Mesenchymal stem cell (in vitro differentiated cells and primary cell): ENCODE measurements around the gene CST9L.

Experiments
- DNase-seq: peaks from one replicate; pipeline ENCODE4 v3.0.0-alpha.2; 2013
- H2AFZ ChIP-seq: one replicate; pipeline ENCODE4 v1.6.1; 2013; ENCODE audit warnings: low read depth, mild to moderate bottlenecking, control low read depth, inconsistent platforms, low read length, moderate library complexity
- H2AK5ac ChIP-seq: 2 replicates; pipeline ENCODE4 v1.6.1; 2013; ENCODE audit warnings: low read length, moderate library complexity, mild to moderate bottlenecking, inconsistent platforms; ENCODE audit not compliant: severe bottlenecking
- H2BK120ac ChIP-seq: one replicate; pipeline ENCODE4 v1.6.1; 2013; ENCODE audit warnings: low read depth, mild to moderate bottlenecking, inconsistent platforms, low read length, moderate library complexity
- H2BK12ac ChIP-seq, 2 experiments: one replicate each; pipeline ENCODE4 v1.6.1; 2013; ENCODE audit warnings: inconsistent platforms in 2 of 2, low read length in 2 of 2, mild to moderate bottlenecking in 2 of 2, moderate library complexity in 2 of 2, control low read depth in 1 of 2
- H2BK15ac ChIP-seq: one replicate; pipeline ENCODE4 v1.6.1; 2013; ENCODE audit warnings: mild to moderate bottlenecking, low read depth, inconsistent platforms; ENCODE audit not compliant: poor library complexity, severe bottlenecking
- H2BK5ac ChIP-seq: 2 replicates; pipeline ENCODE4 v1.6.1; 2013; ENCODE audit warnings: low read depth, mild to moderate bottlenecking, low read length, control low read depth, inconsistent platforms; ENCODE audit not compliant: poor library complexity, severe bottlenecking
- H3K14ac ChIP-seq, 2 experiments: one replicate each; pipeline ENCODE4 v1.6.1; 2013; ENCODE audit warnings: inconsistent platforms in 2 of 2, low read length in 2 of 2, control low read depth in 1 of 2, mild to moderate bottlenecking in 1 of 2, moderate library complexity in 1 of 2
- H3K18ac ChIP-seq, 2 experiments: one replicate each; pipeline ENCODE4 v1.6.1; 2013; ENCODE audit warnings: inconsistent platforms in 2 of 2, low read length in 2 of 2, control low read depth in 1 of 2, low read depth in 1 of 2, mild to moderate bottlenecking in 1 of 2
- H3K23ac ChIP-seq, 2 experiments: one replicate each; pipeline ENCODE4 v1.6.1; 2013; ENCODE audit warnings: inconsistent platforms in 2 of 2, low read length in 2 of 2, mild to moderate bottlenecking in 2 of 2, moderate library complexity in 2 of 2, control low read depth in 1 of 2
- H3K27ac ChIP-seq: 2 replicates; pipeline ENCODE4 v1.5.1; 2013; ENCODE audit warnings: mild to moderate bottlenecking, moderate library complexity, low read length, control low read depth, inconsistent platforms; ENCODE audit not compliant: poor library complexity, severe bottlenecking
- H3K27me3 ChIP-seq, 2 experiments: 2 replicates each; pipeline versions ENCODE4 v1.6.1 to v1.7.0; 2013; ENCODE audit warnings: low read length in 2 of 2, mild to moderate bottlenecking in 2 of 2, moderate library complexity in 2 of 2, control low read depth in 1 of 2, inconsistent platforms in 1 of 2; ENCODE audit not compliant: control insufficient read depth in 1 of 2, insufficient read depth in 1 of 2
- H3K36me3 ChIP-seq, 2 experiments: 2 replicates each; pipeline versions ENCODE4 v1.6.1 to v1.7.0; 2013; ENCODE audit warnings: low read length in 2 of 2, control low read depth in 1 of 2, inconsistent platforms in 1 of 2, low read depth in 1 of 2, mild to moderate bottlenecking in 1 of 2; ENCODE audit not compliant: insufficient read depth in 2 of 2, control insufficient read depth in 1 of 2
- H3K4ac ChIP-seq, 2 experiments: one replicate each; pipeline ENCODE4 v1.6.1; 2013; ENCODE audit warnings: inconsistent platforms in 2 of 2, low read length in 2 of 2, mild to moderate bottlenecking in 2 of 2, moderate library complexity in 2 of 2, control low read depth in 1 of 2, low read depth in 1 of 2
- H3K4me1 ChIP-seq: 2 replicates; pipeline ENCODE4 v1.6.1; 2013; ENCODE audit warnings: low read depth, low read length, control low read depth; ENCODE audit not compliant: control insufficient read depth, insufficient read depth
- H3K4me2 ChIP-seq: 2 replicates; pipeline ENCODE4 v1.6.1; 2013; ENCODE audit warnings: low read length, mild to moderate bottlenecking, inconsistent platforms; ENCODE audit not compliant: poor library complexity, severe bottlenecking
- H3K4me3 ChIP-seq, 2 experiments: 2 replicates each; pipeline versions ENCODE4 v1.5.1 to v1.7.0; 2013; ENCODE audit warnings: low read length in 2 of 2, mild to moderate bottlenecking in 2 of 2, control low read depth in 1 of 2, low read depth in 1 of 2; ENCODE audit not compliant: insufficient read depth in 1 of 2
- H3K79me1 ChIP-seq: replicated peaks from 2 replicates; pipeline ENCODE4 v1.6.1; 2013; ENCODE audit warnings: mild to moderate bottlenecking, control low read depth, low read length, inconsistent platforms; ENCODE audit not compliant: poor library complexity, severe bottlenecking
- H3K9ac ChIP-seq: 2 replicates; pipeline ENCODE4 v1.7.0; 2013; ENCODE audit warnings: mild to moderate bottlenecking, low read length, moderate library complexity
- H3K9me3 ChIP-seq: 2 replicates; pipeline ENCODE4 v1.7.0; 2013; ENCODE audit warnings: mild to moderate bottlenecking, low read length; ENCODE audit not compliant: control insufficient read depth
- H4K8ac ChIP-seq: one replicate; pipeline ENCODE4 v1.6.1; 2013; ENCODE audit warnings: inconsistent platforms, mild to moderate bottlenecking, low read length, moderate library complexity
- H4K91ac ChIP-seq: one replicate; pipeline ENCODE4 v1.6.1; 2013; ENCODE audit warnings: mild to moderate bottlenecking, low read length, inconsistent platforms
- WGBS: methylation state at CpG from one replicate; pipeline ENCODE4 v1.1.7; 2013; ENCODE audit warnings: mixed read lengths; 5-methylcytosine and 5-hydroxymethylcytosine counted together

CST9L gene

DNA sequence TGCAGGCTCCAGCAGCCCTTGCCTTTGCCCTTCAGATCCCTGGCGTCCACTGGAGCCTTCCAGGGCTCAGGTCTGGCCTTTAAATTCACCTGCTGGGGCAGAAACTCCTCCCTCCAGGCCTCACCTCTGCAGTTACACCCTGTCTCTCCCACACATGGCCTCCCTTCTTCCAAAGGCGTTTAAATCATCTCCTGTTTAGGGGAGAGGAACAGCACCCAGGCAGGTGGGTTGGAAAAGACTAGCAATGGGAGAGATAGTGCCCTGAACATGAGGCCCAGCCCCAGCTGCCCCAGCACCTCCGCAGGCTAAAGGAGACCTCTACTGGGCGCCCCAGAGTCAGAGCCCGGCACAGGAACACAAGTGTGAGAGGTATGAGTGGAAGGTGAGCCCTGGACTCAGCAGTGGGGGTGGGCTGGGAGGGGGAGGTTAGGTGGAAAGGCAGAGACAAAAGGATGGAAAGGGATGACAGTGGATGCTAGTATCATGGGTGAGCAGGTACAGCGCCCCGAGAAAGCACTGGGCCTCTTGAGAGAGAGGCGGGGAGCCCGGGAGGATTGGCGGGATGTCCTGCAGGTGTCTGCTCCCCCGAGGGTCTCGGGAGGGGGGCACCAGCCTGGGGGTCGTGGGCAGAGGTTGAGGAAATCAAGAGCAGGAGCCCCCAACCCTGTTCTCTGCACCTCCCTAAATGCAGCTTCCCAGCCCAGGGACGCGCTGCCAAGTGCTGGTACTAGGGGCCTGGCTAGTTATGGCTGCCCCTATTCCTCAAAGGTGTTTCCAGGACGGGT, 37.8 kb upstream of the CST9L start, which contains the start of gene CST9:
Gene CST9, minus strand, starts transcription at position 51 of the 785 bp plus-strand sequence. CDS start 53 bp downstream, outside the sequence.
- 67% methylated on average over 15 of the region's 16 CpGs for WGBS
- no peaks in the 10 kb centered on the region for H3K79me1 ChIP-seq

GRCh38 chr20:23604306-23604705, 36.0 kb upstream of the CST9L start:
- H2AK5ac ChIP-seq: no peak overlapping the region
- H3K18ac ChIP-seq: no peak overlapping the region
- no peak overlapping the region for H3K23ac ChIP-seq
- H2BK12ac ChIP-seq: no peak overlapping the region
- no peak overlapping the region for H2AFZ ChIP-seq
- H4K91ac ChIP-seq: no peak overlapping the region
- no peak overlapping the region for H4K8ac ChIP-seq
- H3K4me3 ChIP-seq: no peak overlapping the region
- H2BK15ac ChIP-seq: no peak overlapping the region
- peaks cover 0 to 49% of the 10 kb centered on the region in 2 experiments for H3K27me3 ChIP-seq
- no peak for DNase-seq
- H3K36me3 ChIP-seq: no peaks in the 10 kb centered on the region
- H3K4ac ChIP-seq: no peak overlapping the region
- no peak overlapping the region for H3K27ac ChIP-seq
- H3K9ac ChIP-seq: no peak overlapping the region
- WGBS: 64% methylated on average over 1 of the region's 1 CpG
- H2BK5ac ChIP-seq: no peak overlapping the region
- no peaks in the 10 kb centered on the region for H3K9me3 ChIP-seq
- peaks cover 20% of the 10 kb centered on the region for H3K4me1 ChIP-seq
- H3K4me2 ChIP-seq: no peak overlapping the region
- H3K14ac ChIP-seq: no peak overlapping the region
- no peak overlapping the region for H2BK120ac ChIP-seq
- no peaks in the 10 kb centered on the region for H3K79me1 ChIP-seq

More for the DNA sequence above, 37.8 kb upstream of the CST9L start, which contains the start of gene CST9:
- DNase-seq: no peak
- H2BK15ac ChIP-seq: peak within 1 kb of the TSS; percentile 78
- H4K91ac ChIP-seq: no peak within 1 kb of the TSS
- H2BK12ac ChIP-seq: peak within 1 kb of the TSS in 1 of 2 experiments; percentile 15
- H3K23ac ChIP-seq: no peak within 1 kb of the TSS
- peak within 1 kb of the TSS; percentile 35 for H4K8ac ChIP-seq
- no peak within 1 kb of the TSS for H2BK120ac ChIP-seq
- no peak within 1 kb of the TSS for H3K4ac ChIP-seq
- H3K27ac ChIP-seq: no peak within 1 kb of the TSS
- H3K4me1 ChIP-seq: peaks cover 20% of the 10 kb centered on the region
- H3K18ac ChIP-seq: no peak within 1 kb of the TSS
- no peak within 1 kb of the TSS for H3K4me3 ChIP-seq
- H3K27me3 ChIP-seq: peaks cover 0 to 51% of the 10 kb centered on the region in 2 experiments
- H3K9ac ChIP-seq: no peak within 1 kb of the TSS
- no peak within 1 kb of the TSS for H3K4me2 ChIP-seq
- peak within 1 kb of the TSS; percentile 1 for H2AK5ac ChIP-seq
- no peak within 1 kb of the TSS for H2AFZ ChIP-seq
- no peaks in the 10 kb centered on the region for H3K36me3 ChIP-seq
- H3K9me3 ChIP-seq: no peaks in the 10 kb centered on the region
- H3K14ac ChIP-seq: no peak within 1 kb of the TSS
- H2BK5ac ChIP-seq: no peak within 1 kb of the TSS

DNA sequence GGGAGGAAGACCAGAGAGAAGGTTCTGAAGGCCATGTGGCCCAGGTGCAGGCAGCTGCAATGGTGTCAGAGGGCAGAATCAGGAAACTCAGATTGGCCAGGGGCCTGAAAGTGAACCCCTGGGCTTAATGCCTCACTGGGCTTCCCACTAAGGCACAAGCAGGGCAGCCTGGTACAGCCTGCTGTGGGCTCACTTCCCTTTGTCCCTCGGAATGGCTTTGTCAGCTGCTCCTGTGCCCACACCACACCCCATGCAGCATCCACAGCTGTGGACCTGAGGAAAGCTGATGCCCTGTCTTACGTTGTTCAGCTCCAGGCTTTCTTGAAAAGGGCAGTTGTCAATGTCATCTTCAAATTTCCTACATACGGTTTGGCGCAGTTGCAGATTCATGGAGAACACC, 35.0 kb upstream of the CST9L start:
- 95% methylated on average over 4 of the region's 4 CpGs for WGBS
- H4K91ac ChIP-seq: no peak overlapping the region

GRCh38 chr20:23602699-23603098, 34.4 kb upstream of the CST9L start:
- Histone ChIP-seq H3K36me3 (no peaks in the 10 kb centered on the region), H3K23ac (no peak overlapping the region), H2AFZ (no peak overlapping the region), H3K4ac (no peak overlapping the region), H2BK12ac (no peak overlapping the region), H2AK5ac (no peak overlapping the region), H4K91ac (no peak overlapping the region), H3K27ac (no peak overlapping the region), H3K27me3 (peaks cover 0 to 49% of the 10 kb centered on the region in 2 experiments), H4K8ac (no peak overlapping the region), H2BK120ac (no peak overlapping the region), H3K4me2 (no peak overlapping the region), H3K4me3 (no peak overlapping the region), H3K4me1 (peaks cover 12% of the 10 kb centered on the region), H3K14ac (no peak overlapping the region), H3K9me3 (no peaks in the 10 kb centered on the region), H3K79me1 (no peaks in the 10 kb centered on the region), H3K9ac (no peak overlapping the region), H2BK15ac (no peak overlapping the region), H3K18ac (peak overlapping the region in 1 of 2 experiments; percentile 18), H2BK5ac (no peak overlapping the region)
- 85% methylated on average over 5 of the region's 6 CpGs for WGBS
- no peak for DNase-seq

More for the DNA sequence above, 35.0 kb upstream of the CST9L start:
- Histone ChIP-seq H2BK5ac (no peak overlapping the region), H3K18ac (no peak overlapping the region), H2BK12ac (no peak overlapping the region), H4K8ac (no peak overlapping the region), H3K4me2 (no peak overlapping the region), H3K9ac (no peak overlapping the region), H3K4ac (no peak overlapping the region), H3K23ac (no peak overlapping the region), H2BK15ac (no peak overlapping the region), H3K27me3 (peaks cover 0 to 49% of the 10 kb centered on the region in 2 experiments), H3K4me3 (no peak overlapping the region), H3K36me3 (no peaks in the 10 kb centered on the region), H3K4me1 (peaks cover 14% of the 10 kb centered on the region), H2AFZ (no peak overlapping the region), H3K9me3 (no peaks in the 10 kb centered on the region), H3K27ac (no peak overlapping the region), H2BK120ac (no peak overlapping the region), H2AK5ac (no peak overlapping the region), H3K14ac (no peak overlapping the region), H3K79me1 (no peaks in the 10 kb centered on the region)
- DNase-seq: no peak
